Esophagus squamous epithelium (tissue), 4 donors: ENCODE data around the gene CELF4.

Experiments
- CTCF ChIP-seq, 6 experiments: fragments of 450-650 bp in 4 of 6; fragments of 200-600 bp in 2 of 6; sonication (generic) in 2 of 6; IDR thresholded peaks; one replicate each; pipeline ENCODE4 v1.5.1; 2016 to 2019; ENCODE audit warnings: antibody characterized with exemption in 6 of 6, mild to moderate bottlenecking in 4 of 6, moderate library complexity in 4 of 6
- POLR2A ChIP-seq, 4 donors: fragments of 450-650 bp; IDR thresholded peaks; one replicate each; pipeline ENCODE4 v1.6.1; 2017; ENCODE audit warnings: antibody characterized with exemption in 4 of 4, mild to moderate bottlenecking in 4 of 4, moderate library complexity in 3 of 4

- TF ChIP-seq CTCF (IDR thresholded peaks at IDR 0.05) (no peak), POLR2A (IDR thresholded peaks at IDR 0.05) (no peak)
Measured at GRCh38 chr18:37435996-37436395, 129.6 kb downstream of the CELF4 start.
